NK-92 (cell line): ENCODE data around the gene PRIM2.
"Not testable (repeated sequence)": the region's sequence is repeated elsewhere in the genome, so short reads cannot be mapped to it uniquely, and the experiment has no call there.

Source experiments
- DNase-seq: peaks from one replicate; lab custom pipeline; 2025; ENCODE audit not compliant: unreplicated experiment; lab: John Stamatoyannopoulos, UW

Gene PRIM2

GRCh38 chr6:57444787-57445186, 127.4 kb downstream of the PRIM2 start:
- DNase-seq, result not testable (repeated sequence)

- not testable (repeated sequence) for DNase-seq
These were observed 127.9 kb downstream of the PRIM2 start for GRCh38 chr6:57445379-57445778.

GRCh38 chr6:57445790-57446468, 128.5 kb downstream of the PRIM2 start:
- DNase-seq, result not testable (repeated sequence)

GRCh38 chr6:57449496-57450066, 132.2 kb downstream of the PRIM2 start:
- not testable (repeated sequence) for DNase-seq

GRCh38 chr6:57459781-57460180, 142.4 kb downstream of the PRIM2 start:
- not testable (repeated sequence) for DNase-seq

- not testable (repeated sequence) for DNase-seq
These were observed 143.6 kb downstream of the PRIM2 start for GRCh38 chr6:57461022-57461421.

- not testable (repeated sequence) for DNase-seq
These were observed 146.4 kb downstream of the PRIM2 start for GRCh38 chr6:57463809-57464208.

- not testable (repeated sequence) for DNase-seq
These were observed 148.5 kb downstream of the PRIM2 start for GRCh38 chr6:57465968-57466367.

GRCh38 chr6:57469072-57469471, 151.6 kb downstream of the PRIM2 start:
- DNase-seq, result no peak

- DNase-seq, result not testable (repeated sequence)
These were observed 152.7 kb downstream of the PRIM2 start for GRCh38 chr6:57470148-57470547.

GRCh38 chr6:57471314-57471864, 154.0 kb downstream of the PRIM2 start:
- DNase-seq, result not testable (repeated sequence)

- not testable (repeated sequence) for DNase-seq
These were observed 155.5 kb downstream of the PRIM2 start for GRCh38 chr6:57472861-57473362.

- DNase-seq, result not testable (repeated sequence)
These were observed 157.5 kb downstream of the PRIM2 start for GRCh38 chr6:57474862-57475475.

- DNase-seq, result not testable (repeated sequence)
These were observed 158.2 kb downstream of the PRIM2 start for GRCh38 chr6:57475656-57476055.

- DNase-seq, result not testable (repeated sequence)
These were observed 162.8 kb downstream of the PRIM2 start for GRCh38 chr6:57480194-57480593.

GRCh38 chr6:57481121-57481520, 163.7 kb downstream of the PRIM2 start:
- DNase-seq, result not testable (repeated sequence)

GRCh38 chr6:57482471-57482870, 165.0 kb downstream of the PRIM2 start:
- DNase-seq, result not testable (repeated sequence)

- DNase-seq, result not testable (repeated sequence)
These were observed 169.2 kb downstream of the PRIM2 start for GRCh38 chr6:57486494-57487081.

- DNase-seq, result not testable (repeated sequence)
These were observed 171.1 kb downstream of the PRIM2 start for GRCh38 chr6:57488551-57488950.

- DNase-seq, result not testable (repeated sequence)
These were observed 172.5 kb downstream of the PRIM2 start for GRCh38 chr6:57489887-57490286.

- not testable (repeated sequence) for DNase-seq
These were observed 174.4 kb downstream of the PRIM2 start for GRCh38 chr6:57491795-57492194.
